Endothelial cell (in vitro differentiated cells): ENCODE measurements around the gene SLC1A1. TPM values are rescaled to one million over a fixed set of nuclear protein-coding genes. Genes with fewer than 3 reads are reported as not detected.

Experiments
- DNase-seq: peaks from one replicate; pipeline ENCODE4 v3.0.0; 2021; ENCODE audit warnings: low spot score
- H3K27ac Mint-ChIP-seq: one replicate; pipeline ENCODE4 v1.8.0; 2021; ENCODE audit warnings: mixed read lengths, inconsistent platforms; ENCODE audit not compliant: unreplicated experiment
- H3K27me3 Mint-ChIP-seq: one replicate; pipeline ENCODE4 v1.8.0; 2021; ENCODE audit warnings: mild to moderate bottlenecking, moderate library complexity, mixed read lengths, inconsistent platforms; ENCODE audit not compliant: unreplicated experiment
- H3K36me3 Mint-ChIP-seq: one replicate; pipeline ENCODE4 v1.8.0; 2021; ENCODE audit warnings: mild to moderate bottlenecking, low read depth, mixed read lengths, inconsistent platforms; ENCODE audit not compliant: unreplicated experiment
- H3K4me1 Mint-ChIP-seq: one replicate; pipeline ENCODE4 v1.8.0; 2021; ENCODE audit warnings: mild to moderate bottlenecking, mixed read lengths, inconsistent platforms; ENCODE audit not compliant: unreplicated experiment
- H3K4me3 Mint-ChIP-seq: one replicate; pipeline ENCODE4 v1.8.0; 2021; ENCODE audit warnings: mild to moderate bottlenecking, mixed read lengths, inconsistent platforms; ENCODE audit not compliant: unreplicated experiment
- H3K9me3 Mint-ChIP-seq: one replicate; pipeline ENCODE4 v1.8.0; 2021; ENCODE audit warnings: mixed read lengths, inconsistent platforms; ENCODE audit not compliant: unreplicated experiment
- CTCF ChIP-seq: fragments of 200-600 bp; sonication (generic); IDR thresholded peaks from one replicate; pipeline ENCODE4 v1.5.0; 2021; ENCODE audit warnings: antibody characterized with exemption; ENCODE audit not compliant: unreplicated experiment
- total RNA-seq: library from RNA; stranded (reverse); fragmentation: NEBNext Ultra II Directional; extraction: Animal tissue kit (Norgen Biotek cat#: 25700); gene quantifications from one replicate; pipeline ENCODE4 v1.2.1, GENCODE V29; 2021; ENCODE audit not compliant: unreplicated experiment

SLC1A1 gene
- total RNA-seq, 1 donor from 2014 or later = 2.2 TPM

DNA sequence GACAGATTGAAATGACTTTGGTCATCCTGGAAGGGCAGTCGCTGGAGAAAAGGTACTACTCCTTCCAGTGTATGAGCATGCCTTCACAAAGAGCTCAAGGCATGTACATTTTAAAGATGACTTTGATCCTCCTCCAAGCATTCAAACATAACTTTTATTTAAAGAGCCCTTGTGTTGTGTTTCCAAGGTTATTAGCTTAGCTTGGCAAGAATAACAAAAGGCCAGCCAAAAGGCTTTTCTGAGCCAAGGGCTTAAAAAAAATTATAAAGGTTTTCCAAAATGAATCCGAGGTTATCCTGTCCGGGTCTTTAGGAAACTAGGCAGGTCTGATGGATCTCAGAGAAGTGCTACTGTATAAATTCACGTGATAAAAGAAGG is 100.8 kb downstream of the SLC1A1 start:
- no peaks in the 10 kb centered on the region for H3K27me3 Mint-ChIP-seq
- peaks cover 33% of the 10 kb centered on the region for H3K4me1 Mint-ChIP-seq
- H3K36me3 Mint-ChIP-seq = no peaks in the 10 kb centered on the region
- no peaks in the 10 kb centered on the region for H3K9me3 Mint-ChIP-seq
- TF ChIP-seq CTCF = no peak
- H3K27ac Mint-ChIP-seq = no peak overlapping the region
- DNase-seq = no peak
- H3K4me3 Mint-ChIP-seq = no peak overlapping the region

GRCh38 chr9:4592295-4592694 is 102.0 kb downstream of the SLC1A1 start:
- TF ChIP-seq CTCF = no peak
- Mint-ChIP-seq H3K4me3 (no peak overlapping the region), H3K9me3 (no peaks in the 10 kb centered on the region), H3K27me3 (no peaks in the 10 kb centered on the region), H3K4me1 (peaks cover 43% of the 10 kb centered on the region), H3K36me3 (no peaks in the 10 kb centered on the region), H3K27ac (no peak overlapping the region)
- no peak for DNase-seq

GRCh38 chr9:4592886-4593285 is 102.6 kb downstream of the SLC1A1 start:
- Mint-ChIP-seq H3K9me3 (no peaks in the 10 kb centered on the region), H3K36me3 (no peaks in the 10 kb centered on the region), H3K4me1 (peaks cover 48% of the 10 kb centered on the region), H3K4me3 (no peak overlapping the region), H3K27ac (no peak overlapping the region), H3K27me3 (no peaks in the 10 kb centered on the region)
- DNase-seq = no peak
- TF ChIP-seq CTCF = no peak

GRCh38 chr9:4594545-4594944 is 104.3 kb downstream of the SLC1A1 start:
- Mint-ChIP-seq H3K36me3 (no peaks in the 10 kb centered on the region), H3K4me3 (no peak overlapping the region), H3K9me3 (no peaks in the 10 kb centered on the region), H3K27me3 (no peaks in the 10 kb centered on the region), H3K4me1 (peaks cover 46% of the 10 kb centered on the region), H3K27ac (no peak overlapping the region)
- TF ChIP-seq CTCF = no peak
- DNase-seq = no peak

DNA sequence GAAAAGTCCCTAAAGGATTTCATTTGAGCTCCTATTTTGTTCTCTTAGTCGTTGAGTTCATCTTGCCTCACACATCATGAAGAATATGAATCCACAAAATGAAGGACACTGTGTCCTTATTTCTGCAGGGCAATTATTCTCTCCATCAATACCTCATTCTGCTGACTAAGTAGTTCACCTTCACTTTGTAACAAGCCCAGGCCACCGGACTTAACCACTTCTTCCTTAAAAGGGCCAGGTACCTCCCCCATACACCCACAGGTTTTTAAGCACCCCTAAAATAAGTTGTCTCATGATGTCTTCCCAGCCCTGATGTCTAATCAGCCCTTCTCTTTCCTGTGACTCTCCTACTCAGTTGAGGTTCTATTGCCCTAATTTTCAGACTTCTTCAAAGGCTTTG is 104.7 kb downstream of the SLC1A1 start:
- Mint-ChIP-seq H3K36me3 (peaks cover 3% of the 10 kb centered on the region), H3K27me3 (no peaks in the 10 kb centered on the region), H3K27ac (peak overlapping the region; percentile 48), H3K9me3 (no peaks in the 10 kb centered on the region), H3K4me1 (peaks cover 49% of the 10 kb centered on the region), H3K4me3 (no peak overlapping the region)
- DNase-seq = no peak
- TF ChIP-seq CTCF = no peak
